H1 (cell line): ENCODE measurements around the gene TXNRD3. TPM values are rescaled to one million over a fixed set of nuclear protein-coding genes. Genes with fewer than 3 reads are reported as not detected.

Experiments used
- EGR1 ChIP-seq: IDR thresholded peaks from 2 replicates; pipeline ENCODE4 v1.6.1; 2011; ENCODE audit warnings: low read depth, low read length, borderline replicate concordance
- SP4 ChIP-seq: IDR thresholded peaks from 2 replicates; pipeline ENCODE4 v1.6.1; 2012; ENCODE audit warnings: low read length, inconsistent platforms
- TCF12 ChIP-seq: IDR thresholded peaks from 2 replicates; pipeline ENCODE4 v1.6.1; 2011; ENCODE audit warnings: low read depth, mild to moderate bottlenecking, low read length
- polyA plus RNA-seq, 7 experiments: library from polyadenylated mRNA; depleted of rRNA in 3 of 7; stranded (reverse) in 5 of 7; unstranded in 2 of 7; fragments of >200 nt in 5 of 7; fragments of 200-250 nt in 2 of 7; gene quantifications; 1 replicate in 5 of 7; 2 replicates in 1 of 7; 4 replicates in 1 of 7; pipeline versions ENCODE4 v1.2.1 to v1.2.3, GENCODE V29; 2011 to 2013; ENCODE audit warnings: missing spikeins in 2 of 7, mixed read lengths in 2 of 7
- total RNA-seq: library from RNA; stranded (reverse); fragmentation: NEBNext Ultra II Directional; extraction: Animal tissue kit (Norgen Biotek cat#: 25700); gene quantifications from 2 replicates; pipeline ENCODE4 v1.2.1, GENCODE V29; 2021

Gene TXNRD3
- total and polyA plus RNA-seq, 2 of the 8 experiments (the other 6 are each of a cell fraction or from before 2014, with no cell fraction given), result 3.4 to 4.3 TPM

DNA sequence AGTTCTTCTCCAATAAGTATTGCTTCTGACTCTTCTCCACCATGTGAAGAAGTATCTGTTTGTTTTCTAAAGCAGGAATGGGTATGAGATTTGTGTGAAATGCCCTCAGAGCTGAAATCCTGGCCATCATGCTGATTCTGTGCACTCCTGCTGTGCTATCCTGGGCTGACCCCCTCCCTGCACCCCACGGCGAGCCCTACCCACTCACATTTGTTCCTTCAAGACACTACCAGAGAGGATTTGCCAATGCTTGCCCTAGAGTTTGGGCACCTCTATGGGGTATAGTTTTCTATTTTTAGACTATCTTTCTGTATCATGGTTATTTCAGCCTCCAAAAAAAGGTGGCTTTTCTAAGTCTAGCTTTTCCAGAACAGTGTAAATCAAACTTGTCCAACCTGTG is 18.5 kb downstream of the TXNRD3 start (continued):
- TF ChIP-seq TCF12, result no peak
- TF ChIP-seq EGR1, result no peak
- TF ChIP-seq SP4, result no peak
